Measurements from ENCODE around the gene KIAA1755.
A peak's percentile ranks its signal among the peaks of the same experiment; 100 is the strongest.

KIAA1755 gene

GRCh38 chr20:38222231-38222922 lies 38.2 kb downstream of the KIAA1755 start:
- no peak overlapping the region for H3K4me3 ChIP-seq (ENCODE audit: low read depth, low read length)
- TF ChIP-seq CTCF (IDR thresholded peaks at IDR 0.05; ENCODE audit: low read depth, low read length) = peak; percentile 97
- peak; percentile 49 for DNase-seq (ENCODE audit: low read depth, low spot score)
- in situ Hi-C loops (cut with HindIII; ENCODE audit: low sequenced_read_pairs) = no loop called here

GRCh38 chr20:38221119-38221589 lies 39.4 kb downstream of the KIAA1755 start:
- DNase-seq (ENCODE audit: low read depth, low spot score) = peak; percentile 57
- TF ChIP-seq CTCF (IDR thresholded peaks at IDR 0.05; ENCODE audit: low read depth, low read length) = peak; percentile 94
- no peak overlapping the region for H3K4me3 ChIP-seq (ENCODE audit: low read depth, low read length)
- in situ Hi-C loops (cut with HindIII; ENCODE audit: low sequenced_read_pairs) = no loop called here

GRCh38 chr20:38220587-38221118 lies 39.9 kb downstream of the KIAA1755 start:
- TF ChIP-seq CTCF (IDR thresholded peaks at IDR 0.05; ENCODE audit: low read depth, low read length) = no peak
- in situ Hi-C loops (cut with HindIII; ENCODE audit: low sequenced_read_pairs) = no loop called here
- DNase-seq (ENCODE audit: low read depth, low spot score) = no peak
- no peak overlapping the region for H3K4me3 ChIP-seq (ENCODE audit: low read depth, low read length)

- no peak for DNase-seq (ENCODE audit: low read depth, low spot score)
- H3K4me3 ChIP-seq (ENCODE audit: low read depth, low read length) = no peak overlapping the region
- in situ Hi-C loops (cut with HindIII; ENCODE audit: low sequenced_read_pairs) = no loop called here
- TF ChIP-seq CTCF (IDR thresholded peaks at IDR 0.05; ENCODE audit: low read depth, low read length) = no peak
Observed at GRCh38 chr20:38219006-38219950, 41.3 kb downstream of the KIAA1755 start.

- DNase-seq (ENCODE audit: low read depth, low spot score) = no peak
- TF ChIP-seq CTCF (IDR thresholded peaks at IDR 0.05; ENCODE audit: low read depth, low read length) = no peak
- no peak overlapping the region for H3K4me3 ChIP-seq (ENCODE audit: low read depth, low read length)
- in situ Hi-C loops (cut with HindIII; ENCODE audit: low sequenced_read_pairs) = no loop called here
Observed at GRCh38 chr20:38218566-38218885, 42.0 kb downstream of the KIAA1755 start.

GRCh38 chr20:38217791-38218565 lies 42.6 kb downstream of the KIAA1755 start:
- no peak for TF ChIP-seq CTCF (IDR thresholded peaks at IDR 0.05; ENCODE audit: low read depth, low read length)
- H3K4me3 ChIP-seq (ENCODE audit: low read depth, low read length) = no peak overlapping the region
- DNase-seq (ENCODE audit: low read depth, low spot score) = peak; percentile 92
- in situ Hi-C loops (cut with HindIII; ENCODE audit: low sequenced_read_pairs) = no loop called here

Measured in astrocyte of the spinal cord (primary cell).